ENCODE results near the gene HIPK4.

The HIPK4 gene

GRCh38 chr19:40342644-40343311 lies 47.2 kb downstream of the HIPK4 start:
- no peak overlapping the region for H3K4me2 ChIP-seq (ENCODE audit: low read length)
- no peak overlapping the region for H3K4me3 ChIP-seq (ENCODE audit: low read depth, low read length)
- H2BK12ac ChIP-seq (ENCODE audit: low read length), result no peak overlapping the region
- no peaks in the 10 kb centered on the region for H3K9me3 ChIP-seq (ENCODE audit: insufficient read depth, low read depth, low read length)
- no peak overlapping the region for H4K12ac ChIP-seq (ENCODE audit: low read depth, low read length)
- H2BK5ac ChIP-seq (ENCODE audit: low read depth, low read length, poor library complexity), result no peak overlapping the region
- H3K4me1 ChIP-seq (ENCODE audit: control insufficient read depth in 1 of 2, insufficient read depth in 2 of 2, low read length in 2 of 2), result peaks cover 16 to 24% of the 10 kb centered on the region in 2 experiments
- WGBS (ENCODE audit: extremely low coverage, insufficient coverage, insufficient read length), result no CpG with 5 or more reads among the region's 11 CpGs
- no peak overlapping the region for H4K8ac ChIP-seq (ENCODE audit: low read depth, low read length)
- H3K36me3 ChIP-seq (ENCODE audit: control insufficient read depth in 1 of 2, insufficient read depth in 2 of 2, low read length in 2 of 2), result peaks cover 6 to 9% of the 10 kb centered on the region in 2 experiments
- H3K4ac ChIP-seq (ENCODE audit: low read depth, low read length), result peak overlapping the region; percentile 67
- peak overlapping the region; percentile 5 for H2AK5ac ChIP-seq (ENCODE audit: low read length)
- H3K27ac ChIP-seq (ENCODE audit: low read depth, low read length), result peak overlapping the region; percentile 54
- H3K14ac ChIP-seq (ENCODE audit: low read length), result peak overlapping the region; percentile 9
- peak overlapping the region; percentile 14 for H3K18ac ChIP-seq (ENCODE audit: low read length)
- H4K91ac ChIP-seq (ENCODE audit: low read depth, low read length), result no peak overlapping the region
- no peak overlapping the region for H3K9ac ChIP-seq (ENCODE audit: low read length)
- DNase-seq, result peak in 1 of 2 donors; percentile 21
- H3K27me3 ChIP-seq (ENCODE audit: insufficient read depth, low read length), result no peaks in the 10 kb centered on the region
- H2BK120ac ChIP-seq (ENCODE audit: insufficient read depth, low read length, poor library complexity), result no peak overlapping the region
- H3K79me2 ChIP-seq (ENCODE audit: control insufficient read depth, insufficient read depth, low read length, poor library complexity), result peaks cover 4% of the 10 kb centered on the region
- no peak overlapping the region for H2AFZ ChIP-seq (ENCODE audit: insufficient read depth, low read length, poor library complexity)
- H3K79me1 ChIP-seq (ENCODE audit: low read length), result peaks cover 8% of the 10 kb centered on the region
- no peak overlapping the region for H3K23ac ChIP-seq (ENCODE audit: low read length)

DNA sequence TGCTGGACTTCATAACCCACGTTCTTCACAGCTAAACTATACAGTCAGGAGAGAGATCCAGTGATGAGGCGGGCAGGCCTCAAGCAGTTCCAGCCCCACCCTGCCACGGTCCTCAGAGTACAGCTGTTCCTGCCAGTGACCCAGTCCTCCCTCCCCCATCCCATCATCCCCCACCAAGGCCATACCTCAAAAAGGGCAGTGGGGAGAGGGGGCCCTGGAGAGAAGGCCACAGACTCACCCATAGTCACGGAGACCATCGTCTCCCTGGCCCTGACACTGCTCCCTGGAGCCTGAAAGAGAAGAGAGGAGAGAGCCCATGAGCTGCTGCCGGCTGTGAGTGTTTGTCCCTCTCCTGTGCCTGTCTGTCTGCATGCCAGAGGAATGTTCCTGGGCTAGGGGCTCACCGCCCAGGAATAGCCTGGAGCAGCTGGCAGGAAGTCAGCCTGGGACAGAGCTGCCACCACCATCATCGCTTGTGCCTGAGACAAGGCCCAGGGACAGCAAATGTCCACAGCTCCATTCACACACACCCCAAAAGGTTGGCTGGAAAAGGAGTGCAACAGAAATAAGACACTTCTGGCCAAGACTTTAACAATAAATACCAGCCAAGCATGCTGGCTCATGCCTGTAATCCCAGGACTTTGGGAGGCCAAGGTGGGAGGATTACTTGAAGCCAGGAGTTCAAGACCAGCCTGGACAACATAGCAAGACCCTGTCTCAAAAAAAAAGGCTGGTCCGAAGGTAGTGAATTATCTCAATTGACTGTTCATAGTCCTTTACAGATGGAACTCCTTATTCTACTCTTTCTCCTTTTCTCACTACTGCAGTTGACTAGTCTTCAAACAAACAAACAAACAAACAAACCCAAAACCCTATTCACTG lies 48.1 kb downstream of the HIPK4 start:
- Histone ChIP-seq H3K36me3 (ENCODE audit: control insufficient read depth in 1 of 2, insufficient read depth in 2 of 2, low read length in 2 of 2) (peaks cover 9 to 11% of the 10 kb centered on the region in 2 experiments), H3K79me2 (ENCODE audit: control insufficient read depth, insufficient read depth, low read length, poor library complexity) (peaks cover 5% of the 10 kb centered on the region), H3K18ac (ENCODE audit: low read length) (no peak overlapping the region), H2BK12ac (ENCODE audit: low read length) (peak overlapping the region; percentile 16), H4K91ac (ENCODE audit: low read depth, low read length) (peak overlapping the region; percentile 38), H2AFZ (ENCODE audit: insufficient read depth, low read length, poor library complexity) (peak overlapping the region; percentile 2), H3K79me1 (ENCODE audit: low read length) (peaks cover 5% of the 10 kb centered on the region), H3K9me3 (ENCODE audit: insufficient read depth, low read depth, low read length) (no peaks in the 10 kb centered on the region), H3K14ac (ENCODE audit: low read length) (peak overlapping the region; percentile 12), H4K12ac (ENCODE audit: low read depth, low read length) (no peak overlapping the region), H3K27me3 (ENCODE audit: insufficient read depth, low read length) (no peaks in the 10 kb centered on the region), H2AK5ac (ENCODE audit: low read length) (no peak overlapping the region), H3K23ac (ENCODE audit: low read length) (no peak overlapping the region), H2BK5ac (ENCODE audit: low read depth, low read length, poor library complexity) (no peak overlapping the region), H3K9ac (ENCODE audit: low read length) (no peak overlapping the region), H3K4me1 (ENCODE audit: control insufficient read depth in 1 of 2, insufficient read depth in 2 of 2, low read length in 2 of 2) (peaks cover 16 to 24% of the 10 kb centered on the region in 2 experiments), H3K4me2 (ENCODE audit: low read length) (no peak overlapping the region), H4K8ac (ENCODE audit: low read depth, low read length) (peak overlapping the region; percentile 7), H3K4me3 (ENCODE audit: low read depth, low read length) (no peak overlapping the region), H3K27ac (ENCODE audit: low read depth, low read length) (peak overlapping the region; percentile 54), H3K4ac (ENCODE audit: low read depth, low read length) (no peak overlapping the region), H2BK120ac (ENCODE audit: insufficient read depth, low read length, poor library complexity) (no peak overlapping the region)
- no CpG with 5 or more reads among the region's 9 CpGs for WGBS (ENCODE audit: extremely low coverage, insufficient coverage, insufficient read length)
- peak; percentile 82 to 86 for DNase-seq

GRCh38 chr19:40339018-40339728 lies 50.8 kb downstream of the HIPK4 start:
- H3K18ac ChIP-seq (ENCODE audit: low read length), result no peak overlapping the region
- no peak overlapping the region for H3K4me2 ChIP-seq (ENCODE audit: low read length)
- H3K27me3 ChIP-seq (ENCODE audit: insufficient read depth, low read length), result no peaks in the 10 kb centered on the region
- peaks cover 12 to 21% of the 10 kb centered on the region in 2 experiments for H3K4me1 ChIP-seq (ENCODE audit: control insufficient read depth in 1 of 2, insufficient read depth in 2 of 2, low read length in 2 of 2)
- no peak overlapping the region for H2BK120ac ChIP-seq (ENCODE audit: insufficient read depth, low read length, poor library complexity)
- H3K79me2 ChIP-seq (ENCODE audit: control insufficient read depth, insufficient read depth, low read length, poor library complexity), result peaks cover 5% of the 10 kb centered on the region
- no peak overlapping the region for H4K12ac ChIP-seq (ENCODE audit: low read depth, low read length)
- no peak overlapping the region for H3K23ac ChIP-seq (ENCODE audit: low read length)
- no peak overlapping the region for H3K27ac ChIP-seq (ENCODE audit: low read depth, low read length)
- H2AFZ ChIP-seq (ENCODE audit: insufficient read depth, low read length, poor library complexity), result no peak overlapping the region
- H2AK5ac ChIP-seq (ENCODE audit: low read length), result no peak overlapping the region
- peaks cover 3% of the 10 kb centered on the region for H3K79me1 ChIP-seq (ENCODE audit: low read length)
- no CpG with 5 or more reads among the region's 4 CpGs for WGBS (ENCODE audit: extremely low coverage, insufficient coverage, insufficient read length)
- H2BK5ac ChIP-seq (ENCODE audit: low read depth, low read length, poor library complexity), result no peak overlapping the region
- peaks cover 31 to 33% of the 10 kb centered on the region in 2 experiments for H3K36me3 ChIP-seq (ENCODE audit: control insufficient read depth in 1 of 2, insufficient read depth in 2 of 2, low read length in 2 of 2)
- H3K9me3 ChIP-seq (ENCODE audit: insufficient read depth, low read depth, low read length), result no peaks in the 10 kb centered on the region
- H3K4ac ChIP-seq (ENCODE audit: low read depth, low read length), result no peak overlapping the region
- no peak overlapping the region for H4K8ac ChIP-seq (ENCODE audit: low read depth, low read length)
- no peak overlapping the region for H4K91ac ChIP-seq (ENCODE audit: low read depth, low read length)
- H2BK12ac ChIP-seq (ENCODE audit: low read length), result no peak overlapping the region
- H3K9ac ChIP-seq (ENCODE audit: low read length), result no peak overlapping the region
- no peak overlapping the region for H3K4me3 ChIP-seq (ENCODE audit: low read depth, low read length)
- no peak overlapping the region for H3K14ac ChIP-seq (ENCODE audit: low read length)
- no peak for DNase-seq

- peak overlapping the region; percentile 27 for H4K8ac ChIP-seq (ENCODE audit: low read depth, low read length)
- peaks cover 31% of the 10 kb centered on the region in 2 experiments for H3K36me3 ChIP-seq (ENCODE audit: control insufficient read depth in 1 of 2, insufficient read depth in 2 of 2, low read length in 2 of 2)
- no peak overlapping the region for H3K9ac ChIP-seq (ENCODE audit: low read length)
- no peak overlapping the region for H3K23ac ChIP-seq (ENCODE audit: low read length)
- H2AFZ ChIP-seq (ENCODE audit: insufficient read depth, low read length, poor library complexity), result no peak overlapping the region
- peaks cover 2% of the 10 kb centered on the region for H3K79me2 ChIP-seq (ENCODE audit: control insufficient read depth, insufficient read depth, low read length, poor library complexity)
- peak overlapping the region; percentile 40 for H2BK12ac ChIP-seq (ENCODE audit: low read length)
- peaks cover 6 to 13% of the 10 kb centered on the region in 2 experiments for H3K4me1 ChIP-seq (ENCODE audit: control insufficient read depth in 1 of 2, insufficient read depth in 2 of 2, low read length in 2 of 2)
- peak overlapping the region; percentile 52 for H3K4ac ChIP-seq (ENCODE audit: low read depth, low read length)
- H3K4me2 ChIP-seq (ENCODE audit: low read length), result no peak overlapping the region
- WGBS (ENCODE audit: extremely low coverage, insufficient coverage, insufficient read length), result no CpG with 5 or more reads among the region's 5 CpGs
- peak overlapping the region; percentile 88 for H3K18ac ChIP-seq (ENCODE audit: low read length)
- no peak overlapping the region for H4K91ac ChIP-seq (ENCODE audit: low read depth, low read length)
- no peaks in the 10 kb centered on the region for H3K27me3 ChIP-seq (ENCODE audit: insufficient read depth, low read length)
- H2AK5ac ChIP-seq (ENCODE audit: low read length), result no peak overlapping the region
- no peak overlapping the region for H2BK120ac ChIP-seq (ENCODE audit: insufficient read depth, low read length, poor library complexity)
- peaks cover 2% of the 10 kb centered on the region for H3K79me1 ChIP-seq (ENCODE audit: low read length)
- no peak overlapping the region for H2BK5ac ChIP-seq (ENCODE audit: low read depth, low read length, poor library complexity)
- H3K14ac ChIP-seq (ENCODE audit: low read length), result no peak overlapping the region
- no peak for DNase-seq
- H3K9me3 ChIP-seq (ENCODE audit: insufficient read depth, low read depth, low read length), result no peaks in the 10 kb centered on the region
- no peak overlapping the region for H3K27ac ChIP-seq (ENCODE audit: low read depth, low read length)
- H4K12ac ChIP-seq (ENCODE audit: low read depth, low read length), result peak overlapping the region; percentile 22
- H3K4me3 ChIP-seq (ENCODE audit: low read depth, low read length), result no peak overlapping the region
These were observed 52.4 kb downstream of the HIPK4 start for GRCh38 chr19:40337594-40337993.

Measured in trophoblast cell (in vitro differentiated cells and primary cell).